MCF 10A (cell line): ENCODE data around the gene DYNC2I2. TPM values are rescaled to one million over a fixed set of nuclear protein-coding genes. Genes with fewer than 3 reads are reported as not detected.
A peak's percentile ranks its signal among the peaks of the same experiment; 100 is the strongest.

ENCODE experiments used
- BruUV-seq: library from RNA; stranded (reverse); fragments of 400-500 nt; replicated peaks from 2 replicates; lab custom pipeline; 2021; lab: Mats Ljungman, UMichigan
- CTCF ChIA-PET: fragments of 300-600 bp; sonication (Branson Sonifier 250); formaldehyde crosslinking; extraction: SDS; loops from one replicate; lab custom pipeline; 2021; ENCODE audit warnings: antibody characterized with exemption, inconsistent platforms; lab: Yijun Ruan, JAX
- POLR2A ChIA-PET: fragments of 300-600, 350-650 bp; sonication (Branson Sonifier 250); formaldehyde crosslinking; extraction: SDS; loops from one replicate; lab custom pipeline; 2020; ENCODE audit warnings: antibody characterized with exemption, inconsistent platforms; lab: Yijun Ruan, JAX
- DNase-seq: peaks from one replicate; pipeline ENCODE4 v3.0.0-alpha.2; 2018; ENCODE audit not compliant: unreplicated experiment
- H3K27ac Mint-ChIP-seq: one replicate; pipeline ENCODE4 v1.8.0; 2022; ENCODE audit warnings: mild to moderate bottlenecking, low read depth, mixed read lengths; ENCODE audit not compliant: unreplicated experiment
- H3K27me3 Mint-ChIP-seq: one replicate; pipeline ENCODE4 v1.8.0; 2022; ENCODE audit warnings: mixed read lengths; ENCODE audit not compliant: insufficient read depth, unreplicated experiment
- H3K36me3 Mint-ChIP-seq: one replicate; pipeline ENCODE4 v1.8.0; 2022; ENCODE audit warnings: mild to moderate bottlenecking, moderate library complexity, mixed read lengths; ENCODE audit not compliant: insufficient read depth, unreplicated experiment
- H3K4me1 Mint-ChIP-seq: one replicate; pipeline ENCODE4 v1.8.0; 2022; ENCODE audit warnings: mixed read lengths; ENCODE audit not compliant: insufficient read depth, unreplicated experiment
- H3K4me3 Mint-ChIP-seq: one replicate; pipeline ENCODE4 v1.8.0; 2022; ENCODE audit warnings: mild to moderate bottlenecking, moderate library complexity, mixed read lengths; ENCODE audit not compliant: unreplicated experiment
- H3K9me3 Mint-ChIP-seq: one replicate; pipeline ENCODE4 v1.8.0; 2022; ENCODE audit warnings: mixed read lengths; ENCODE audit not compliant: unreplicated experiment
- CTCF ChIP-seq: fragments of 200-600 bp; IDR thresholded peaks from one replicate; pipeline ENCODE4 v1.8.0; 2022; ENCODE audit warnings: antibody characterized with exemption, mild to moderate bottlenecking; ENCODE audit not compliant: unreplicated experiment
- intact Hi-C: fragments of 100-400 bp; cut with micrococcal nuclease; formaldehyde crosslinking; loops from 2 replicates; pipeline ENCODE4 v1.14.1; 2022
- total RNA-seq: library from RNA; stranded (reverse); gene quantifications from 2 replicates; pipeline ENCODE4 v1.2.3, GENCODE V29; 2022

DYNC2I2 gene
- total RNA-seq, 1 experiment from 2014 or later: 43.7 TPM

- H3K9me3 Mint-ChIP-seq: no peaks in the 10 kb centered on the region
- no peak overlapping the region for H3K4me3 Mint-ChIP-seq
- no peak for DNase-seq
- peaks cover 5% of the 10 kb centered on the region for H3K4me1 Mint-ChIP-seq
- intact Hi-C loops: no loop called here
- no TSS peak for BruUV-seq
- no peaks in the 10 kb centered on the region for H3K27me3 Mint-ChIP-seq
- ChIA-PET POLR2A (interaction anchor here (0.6 kb wide), 1 partner anchor 17 kb away, joined by 3 read pairs; no protein-coding TSS in a partner anchor), CTCF (no interaction called here)
- peak overlapping the region; percentile 59 for H3K27ac Mint-ChIP-seq
- no peak for TF ChIP-seq CTCF
- peaks cover 31% of the 10 kb centered on the region for H3K36me3 Mint-ChIP-seq
Measured at GRCh38 chr9:128642675-128643245, 13.9 kb downstream of the DYNC2I2 start.

GRCh38 chr9:128640603-128641002 is 16.0 kb downstream of the DYNC2I2 start:
- no TSS peak for BruUV-seq
- Mint-ChIP-seq H3K36me3 (peaks cover 39% of the 10 kb centered on the region), H3K4me3 (no peak overlapping the region), H3K9me3 (no peaks in the 10 kb centered on the region), H3K4me1 (peaks cover 11% of the 10 kb centered on the region), H3K27ac (no peak overlapping the region), H3K27me3 (no peaks in the 10 kb centered on the region)
- no peak for DNase-seq
- TF ChIP-seq CTCF: no peak
- CTCF ChIA-PET: no interaction called here
- POLR2A ChIA-PET: no interaction called here
- intact Hi-C loops: no loop called here

- ChIA-PET CTCF (interaction anchor here (0.6 to 4.8 kb wide), 6 partner anchors 10 to 277 kb away, joined by 3 to 18 read pairs (median 4); no protein-coding TSS in a partner anchor), POLR2A (interaction anchor here (0.9 to 1.8 kb wide), 3 partner anchors 8 to 46 kb away, joined by 3 to 7 read pairs (median 6); no protein-coding TSS in a partner anchor)
- H3K4me3 Mint-ChIP-seq: no peak overlapping the region
- peaks cover 22% of the 10 kb centered on the region for H3K4me1 Mint-ChIP-seq
- H3K9me3 Mint-ChIP-seq: no peaks in the 10 kb centered on the region
- TF ChIP-seq CTCF: no peak
- no peak for DNase-seq
- no peak overlapping the region for H3K27ac Mint-ChIP-seq
- intact Hi-C loops: loop anchor here (5.0 to 10.0 kb wide), 3 partner anchors 44 to 181 kb away; partner anchors contain the start of genes ENDOG and ODF2
- H3K36me3 Mint-ChIP-seq: peaks cover 49% of the 10 kb centered on the region
- BruUV-seq: no TSS peak
- no peaks in the 10 kb centered on the region for H3K27me3 Mint-ChIP-seq
Measured at GRCh38 chr9:128638580-128638979, 18.1 kb downstream of the DYNC2I2 start.

- POLR2A ChIA-PET: interaction anchor here (0.7 to 2.9 kb wide), 3 partner anchors 17 to 134 kb away, joined by 3 to 18 read pairs (median 7); partner anchors contain the start of gene ZER1
- BruUV-seq: no TSS peak
- peaks cover 25% of the 10 kb centered on the region for H3K4me1 Mint-ChIP-seq
- no peak for DNase-seq
- H3K36me3 Mint-ChIP-seq: peaks cover 59% of the 10 kb centered on the region
- CTCF ChIA-PET: interaction anchor here (0.6 to 4.8 kb wide), 5 partner anchors 11 to 473 kb away, joined by 3 to 18 read pairs (median 3); partner anchors contain the start of gene CRAT
- H3K27me3 Mint-ChIP-seq: no peaks in the 10 kb centered on the region
- H3K4me3 Mint-ChIP-seq: no peak overlapping the region
- no peak for TF ChIP-seq CTCF
- intact Hi-C loops: loop anchor here (5.0 to 10.0 kb wide), 3 partner anchors 45 to 180 kb away; partner anchors contain the start of genes ENDOG and ODF2
- H3K9me3 Mint-ChIP-seq: no peaks in the 10 kb centered on the region
- no peak overlapping the region for H3K27ac Mint-ChIP-seq
Measured at GRCh38 chr9:128637656-128638055, 19.0 kb downstream of the DYNC2I2 start.
